GM18909 (cell line): ENCODE results near the gene POU6F2.
"Not testable (repeated sequence)": the region's sequence is repeated elsewhere in the genome, so short reads cannot be mapped to it uniquely, and the experiment has no call there.

ENCODE experiments used
- ATAC-seq: cut with Tn5 transposase; IDR thresholded peaks from one replicate; pipeline ENCODE4 v1.9.1; 2021; ENCODE audit warnings: mild to moderate bottlenecking; ENCODE audit not compliant: unreplicated experiment, poor library complexity

Gene POU6F2

GRCh38 chr7:38975944-38976392 lies 1.7 kb upstream of the POU6F2 start:
- ATAC-seq = no peak

- ATAC-seq = no peak
These were observed 782 bp downstream of the POU6F2 start for GRCh38 chr7:38978491-38978890.

GRCh38 chr7:38992203-38992602 lies 14.5 kb downstream of the POU6F2 start:
- ATAC-seq = no peak

- no peak for ATAC-seq
These were observed 23.9 kb downstream of the POU6F2 start for GRCh38 chr7:39001595-39001994.

GRCh38 chr7:39002755-39003154 lies 25.0 kb downstream of the POU6F2 start:
- ATAC-seq = no peak

GRCh38 chr7:39005036-39005435 lies 27.3 kb downstream of the POU6F2 start:
- ATAC-seq = no peak

GRCh38 chr7:39005461-39005860 lies 27.8 kb downstream of the POU6F2 start:
- ATAC-seq = no peak

- not testable (repeated sequence) for ATAC-seq
These were observed 35.6 kb downstream of the POU6F2 start for GRCh38 chr7:39013049-39013939.

- ATAC-seq = no peak
These were observed 38.9 kb downstream of the POU6F2 start for GRCh38 chr7:39016609-39017008.

- ATAC-seq = no peak
These were observed 39.7 kb downstream of the POU6F2 start for GRCh38 chr7:39017369-39017915.

- ATAC-seq = no peak
These were observed 45.1 kb downstream of the POU6F2 start for GRCh38 chr7:39022796-39023195.

- ATAC-seq = no peak
These were observed 49.8 kb downstream of the POU6F2 start for GRCh38 chr7:39027491-39027890.

GRCh38 chr7:39033885-39034624 lies 56.3 kb downstream of the POU6F2 start:
- ATAC-seq = no peak

GRCh38 chr7:39035156-39035555 lies 57.4 kb downstream of the POU6F2 start:
- ATAC-seq = no peak

- no peak for ATAC-seq
These were observed 58.2 kb downstream of the POU6F2 start for GRCh38 chr7:39035903-39036302.

GRCh38 chr7:39042670-39043069 lies 65.0 kb downstream of the POU6F2 start:
- no peak for ATAC-seq

- no peak for ATAC-seq
These were observed 65.8 kb downstream of the POU6F2 start for GRCh38 chr7:39043531-39043930.

- no peak for ATAC-seq
These were observed 66.8 kb downstream of the POU6F2 start for GRCh38 chr7:39044489-39044888.

GRCh38 chr7:39045231-39045630 lies 67.5 kb downstream of the POU6F2 start:
- no peak for ATAC-seq

GRCh38 chr7:39051279-39051678 lies 73.6 kb downstream of the POU6F2 start:
- no peak for ATAC-seq

- no peak for ATAC-seq
These were observed 74.0 kb downstream of the POU6F2 start for GRCh38 chr7:39051707-39052106.
